Glutamatergic neuron (in vitro differentiated cells): Measurements from ENCODE around the gene USP9X. TPM values are rescaled to one million over a fixed set of nuclear protein-coding genes. Genes with fewer than 3 reads are reported as not detected.
"Not testable (repeated sequence)": the region's sequence is repeated elsewhere in the genome, so short reads cannot be mapped to it uniquely, and the experiment has no call there.

Experiments used
- DNase-seq: peaks from one replicate; pipeline ENCODE4 v3.0.0; 2022
- H3K27ac Mint-ChIP-seq: one replicate; pipeline ENCODE4 v1.8.0; 2020; ENCODE audit warnings: mild to moderate bottlenecking, mixed read lengths, inconsistent platforms; ENCODE audit not compliant: unreplicated experiment
- H3K27me3 Mint-ChIP-seq: one replicate; pipeline ENCODE4 v1.8.0; 2020; ENCODE audit warnings: mild to moderate bottlenecking, moderate library complexity, mixed read lengths, inconsistent platforms; ENCODE audit not compliant: unreplicated experiment
- H3K36me3 Mint-ChIP-seq: one replicate; pipeline ENCODE4 v1.8.0; 2020; ENCODE audit warnings: mild to moderate bottlenecking, mixed read lengths, inconsistent platforms; ENCODE audit not compliant: unreplicated experiment
- H3K4me1 Mint-ChIP-seq: one replicate; pipeline ENCODE4 v1.8.0; 2020; ENCODE audit warnings: mild to moderate bottlenecking, low read depth, mixed read lengths, inconsistent platforms; ENCODE audit not compliant: unreplicated experiment
- H3K4me3 Mint-ChIP-seq: one replicate; pipeline ENCODE4 v1.8.0; 2020; ENCODE audit warnings: mild to moderate bottlenecking, mixed read lengths, inconsistent platforms; ENCODE audit not compliant: unreplicated experiment
- H3K9me3 Mint-ChIP-seq: one replicate; pipeline ENCODE4 v1.8.0; 2020; ENCODE audit warnings: mild to moderate bottlenecking, moderate library complexity, mixed read lengths, inconsistent platforms; ENCODE audit not compliant: unreplicated experiment
- total RNA-seq: library from RNA; stranded (reverse); fragmentation: NEBNext Ultra II Directional; extraction: Animal tissue kit (Norgen Biotek cat#: 25700); gene quantifications from one replicate; pipeline ENCODE4 v1.2.1, GENCODE V29; 2021; ENCODE audit not compliant: unreplicated experiment
- TF ChIP-seq, protein P1 (sequence below): fragments of 200-600 bp; sonication (generic); IDR thresholded peaks from one replicate; pipeline ENCODE4 v1.5.0; 2021; ENCODE audit not compliant: partially characterized antibody, unreplicated experiment

Gene USP9X
- total RNA-seq, 1 donor from 2014 or later, result 120 TPM

DNA sequence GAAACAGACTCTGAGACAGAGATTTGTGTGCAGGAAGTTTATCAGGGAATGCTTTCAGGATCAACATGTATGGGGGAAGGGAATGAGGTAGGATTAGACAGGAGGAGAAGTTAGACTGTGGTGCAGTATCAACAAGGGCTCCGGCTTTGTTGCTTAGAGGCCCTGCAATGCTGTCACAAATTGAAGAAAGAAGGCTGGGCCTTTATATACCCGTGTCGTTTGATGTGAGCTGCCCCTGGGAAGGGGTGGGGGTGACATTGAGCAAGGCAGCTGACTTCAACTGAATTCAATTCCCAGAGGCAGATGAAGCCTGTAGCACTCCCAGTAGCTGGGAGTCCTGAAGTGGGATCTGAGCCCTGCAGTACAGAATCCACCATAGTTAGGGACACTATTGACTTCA, 29.5 kb upstream of the USP9X start:
- no peaks in the 10 kb centered on the region for H3K4me1 Mint-ChIP-seq
- no peak overlapping the region for H3K4me3 Mint-ChIP-seq
- no peaks in the 10 kb centered on the region for H3K27me3 Mint-ChIP-seq
- no peak for DNase-seq
- H3K9me3 Mint-ChIP-seq, result no peaks in the 10 kb centered on the region
- TF ChIP-seq, protein P1, sequence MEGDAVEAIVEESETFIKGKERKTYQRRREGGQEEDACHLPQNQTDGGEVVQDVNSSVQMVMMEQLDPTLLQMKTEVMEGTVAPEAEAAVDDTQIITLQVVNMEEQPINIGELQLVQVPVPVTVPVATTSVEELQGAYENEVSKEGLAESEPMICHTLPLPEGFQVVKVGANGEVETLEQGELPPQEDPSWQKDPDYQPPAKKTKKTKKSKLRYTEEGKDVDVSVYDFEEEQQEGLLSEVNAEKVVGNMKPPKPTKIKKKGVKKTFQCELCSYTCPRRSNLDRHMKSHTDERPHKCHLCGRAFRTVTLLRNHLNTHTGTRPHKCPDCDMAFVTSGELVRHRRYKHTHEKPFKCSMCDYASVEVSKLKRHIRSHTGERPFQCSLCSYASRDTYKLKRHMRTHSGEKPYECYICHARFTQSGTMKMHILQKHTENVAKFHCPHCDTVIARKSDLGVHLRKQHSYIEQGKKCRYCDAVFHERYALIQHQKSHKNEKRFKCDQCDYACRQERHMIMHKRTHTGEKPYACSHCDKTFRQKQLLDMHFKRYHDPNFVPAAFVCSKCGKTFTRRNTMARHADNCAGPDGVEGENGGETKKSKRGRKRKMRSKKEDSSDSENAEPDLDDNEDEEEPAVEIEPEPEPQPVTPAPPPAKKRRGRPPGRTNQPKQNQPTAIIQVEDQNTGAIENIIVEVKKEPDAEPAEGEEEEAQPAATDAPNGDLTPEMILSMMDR, result no peak
- no peaks in the 10 kb centered on the region for H3K36me3 Mint-ChIP-seq
- H3K27ac Mint-ChIP-seq, result no peak overlapping the region

DNA sequence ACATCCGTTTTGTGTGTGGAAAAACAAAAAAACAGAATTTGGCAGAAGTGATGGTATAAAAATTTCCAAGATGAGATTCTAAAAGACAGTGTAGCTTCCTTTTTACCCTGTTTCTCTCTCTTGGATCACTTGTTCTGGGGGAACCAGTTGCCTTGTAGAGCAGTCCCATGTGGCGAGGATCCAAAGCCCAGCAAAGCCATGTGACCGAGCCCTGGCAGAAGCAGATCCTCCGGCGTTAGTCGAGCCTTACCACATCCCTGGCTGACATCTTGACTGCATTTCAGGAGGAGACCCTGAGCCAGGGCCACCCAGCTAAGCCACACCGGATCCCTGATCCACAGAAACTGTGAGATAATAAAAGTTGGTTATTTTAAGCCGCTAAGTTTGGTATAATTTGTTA, 22.0 kb upstream of the USP9X start:
- not testable (repeated sequence) for DNase-seq, H3K9me3 Mint-ChIP-seq, H3K4me3 Mint-ChIP-seq, H3K4me1 Mint-ChIP-seq, H3K36me3 Mint-ChIP-seq, H3K27me3 Mint-ChIP-seq, H3K27ac Mint-ChIP-seq

DNA sequence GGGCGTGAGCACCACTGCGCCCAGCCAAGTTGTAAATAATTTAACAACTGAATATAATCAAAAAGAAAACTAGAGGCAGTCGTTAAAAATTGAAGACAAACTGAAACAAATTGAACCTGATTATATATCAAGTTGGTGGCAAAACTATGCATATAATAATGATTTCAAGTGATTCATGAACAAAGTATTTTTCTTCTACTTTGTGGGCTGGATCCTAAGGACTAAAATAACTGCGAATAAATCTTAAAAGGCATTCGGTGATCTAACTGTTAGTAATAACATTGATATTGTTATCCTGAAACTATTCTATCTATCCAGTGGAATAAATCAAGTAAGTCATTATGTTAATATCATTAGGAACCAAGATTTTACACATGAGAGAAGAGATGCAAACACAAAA, 21.2 kb upstream of the USP9X start:
- Mint-ChIP-seq H3K9me3 (no peaks in the 10 kb centered on the region), H3K4me1 (no peaks in the 10 kb centered on the region), H3K27ac (no peak overlapping the region), H3K27me3 (no peaks in the 10 kb centered on the region), H3K4me3 (no peak overlapping the region), H3K36me3 (no peaks in the 10 kb centered on the region)
- no peak for DNase-seq
- TF ChIP-seq, protein P1, result no peak

DNA sequence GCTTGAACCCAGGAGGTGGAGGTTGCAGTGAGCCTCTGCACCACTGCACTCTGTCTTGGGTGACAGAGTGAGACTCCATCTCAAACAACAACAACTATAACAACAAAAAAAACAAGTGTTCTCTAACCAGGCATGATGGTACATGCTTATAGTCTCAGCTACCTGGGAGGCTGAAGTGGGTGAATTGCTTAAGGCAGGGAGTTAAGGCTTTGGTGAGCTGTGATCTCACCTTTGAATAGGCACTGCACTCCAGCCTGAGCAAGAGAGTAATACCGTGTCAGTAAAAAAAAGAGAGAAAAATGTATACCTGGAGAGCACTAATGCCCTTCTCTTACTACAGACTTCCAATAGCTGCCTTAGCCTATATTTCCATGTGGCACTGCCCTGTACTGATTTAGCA, 18.9 kb upstream of the USP9X start:
- Mint-ChIP-seq H3K9me3 (no peaks in the 10 kb centered on the region), H3K4me1 (no peaks in the 10 kb centered on the region), H3K36me3 (no peaks in the 10 kb centered on the region), H3K27ac (no peak overlapping the region), H3K4me3 (no peak overlapping the region), H3K27me3 (peaks cover 2% of the 10 kb centered on the region)
- TF ChIP-seq, protein P1, result no peak
- DNase-seq, result no peak

DNA sequence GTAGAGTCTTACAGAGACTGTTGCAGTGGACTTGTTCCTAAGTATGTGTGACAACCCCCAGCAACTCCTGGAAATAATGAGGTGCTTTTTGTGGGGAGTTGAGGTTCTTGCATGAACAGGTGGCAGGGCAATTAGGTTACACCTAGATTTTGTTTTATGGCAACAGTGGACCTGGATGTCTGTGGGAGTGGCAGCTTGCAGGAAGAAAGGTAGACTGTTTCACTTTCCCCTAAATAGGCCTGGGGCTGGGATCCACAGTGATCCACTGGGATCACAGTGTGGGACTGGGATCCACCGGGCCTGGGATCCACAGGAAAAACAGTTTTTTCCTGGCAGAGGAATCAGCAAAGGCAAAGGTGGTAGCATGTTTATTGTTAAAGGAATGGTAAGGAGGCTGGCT, 18.3 kb upstream of the USP9X start:
- no peak overlapping the region for H3K27ac Mint-ChIP-seq
- no peaks in the 10 kb centered on the region for H3K36me3 Mint-ChIP-seq
- H3K4me1 Mint-ChIP-seq, result no peaks in the 10 kb centered on the region
- no peak overlapping the region for H3K4me3 Mint-ChIP-seq
- DNase-seq, result no peak
- H3K27me3 Mint-ChIP-seq, result peaks cover 2% of the 10 kb centered on the region
- TF ChIP-seq, protein P1, result no peak
- no peaks in the 10 kb centered on the region for H3K9me3 Mint-ChIP-seq

DNA sequence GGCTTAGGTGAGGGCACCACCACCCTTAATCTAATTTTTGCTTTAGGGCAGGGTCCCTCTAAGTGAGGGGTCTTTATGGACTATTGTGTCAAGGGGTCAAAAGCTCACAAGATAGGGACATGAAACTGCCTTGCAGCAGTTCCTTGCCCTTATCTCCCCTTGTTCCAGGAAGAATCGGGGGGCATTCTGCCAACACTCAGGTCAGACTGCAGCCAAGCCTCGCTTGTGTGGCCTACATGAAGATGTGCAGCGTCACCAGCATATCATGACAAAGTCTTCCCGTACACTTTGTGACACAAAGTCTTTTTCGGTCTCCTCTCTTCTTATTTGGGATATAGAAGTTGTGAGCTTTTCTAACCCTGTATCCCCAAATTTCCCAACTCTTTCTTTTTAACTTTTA, 17.5 kb upstream of the USP9X start:
- Mint-ChIP-seq H3K9me3 (no peaks in the 10 kb centered on the region), H3K27ac (no peak overlapping the region), H3K4me3 (no peak overlapping the region), H3K36me3 (no peaks in the 10 kb centered on the region), H3K27me3 (peaks cover 2% of the 10 kb centered on the region), H3K4me1 (no peaks in the 10 kb centered on the region)
- DNase-seq, result no peak
- TF ChIP-seq, protein P1, result no peak
